GM19238 (cell line): Measurements from ENCODE around the gene RFLNA.

Experiments used
- DNase-seq: peaks from one replicate; pipeline ENCODE4 v3.0.0; 2011; ENCODE audit warnings: low spot score; ENCODE audit not compliant: insufficient read length

Gene RFLNA

GRCh38 chr12:124303579-124304313, 8.9 kb downstream of the RFLNA start:
- DNase-seq: no peak

- no peak for DNase-seq
These were observed 9.5 kb downstream of the RFLNA start for GRCh38 chr12:124304314-124304790.

GRCh38 chr12:124305136-124305535, 10.2 kb downstream of the RFLNA start:
- DNase-seq: no peak

- DNase-seq: no peak
These were observed 11.1 kb downstream of the RFLNA start for GRCh38 chr12:124305776-124306685.

- DNase-seq: no peak
These were observed 12.0 kb downstream of the RFLNA start for GRCh38 chr12:124306686-124307555.

- no peak for DNase-seq
These were observed 12.6 kb downstream of the RFLNA start for GRCh38 chr12:124307556-124307825.

GRCh38 chr12:124308741-124309140, 13.8 kb downstream of the RFLNA start:
- DNase-seq: no peak

GRCh38 chr12:124309231-124309630, 14.3 kb downstream of the RFLNA start:
- DNase-seq: no peak

- DNase-seq: no peak
These were observed 14.9 kb downstream of the RFLNA start for GRCh38 chr12:124309744-124310143.

GRCh38 chr12:124310178-124310577, 15.3 kb downstream of the RFLNA start:
- DNase-seq: no peak

- no peak for DNase-seq
These were observed 15.9 kb downstream of the RFLNA start for GRCh38 chr12:124310785-124311184.

GRCh38 chr12:124311292-124312109, 16.6 kb downstream of the RFLNA start:
- DNase-seq: no peak

GRCh38 chr12:124312601-124313000, 17.7 kb downstream of the RFLNA start:
- no peak for DNase-seq

GRCh38 chr12:124314207-124314606, 19.3 kb downstream of the RFLNA start:
- DNase-seq: no peak

GRCh38 chr12:124314766-124315165, 19.9 kb downstream of the RFLNA start:
- no peak for DNase-seq

GRCh38 chr12:124315372-124316044, 20.6 kb downstream of the RFLNA start:
- DNase-seq: no peak

- no peak for DNase-seq
These were observed 21.5 kb downstream of the RFLNA start for GRCh38 chr12:124316257-124316900.

GRCh38 chr12:124317400-124317799, 22.5 kb downstream of the RFLNA start:
- DNase-seq: no peak

GRCh38 chr12:124318278-124319020, 23.6 kb downstream of the RFLNA start:
- no peak for DNase-seq
